Adrenal gland (tissue), 5 donors: ENCODE results near the gene PRRG4.

Experiments used
- POLR2A ChIP-seq, 2 donors: fragments of 450-650 bp; IDR thresholded peaks; one replicate each; pipeline ENCODE4 v1.6.1; 2017; ENCODE audit warnings: antibody characterized with exemption in 2 of 2, mild to moderate bottlenecking in 2 of 2, moderate library complexity in 1 of 2
- TF ChIP-seq, protein P1 (sequence below), 6 experiments: fragments of 450-650 bp in 4 of 6; fragments of 200-600 bp in 2 of 6; sonication (generic) in 1 of 6; IDR thresholded peaks; 1 replicate in 5 of 6; 2 replicates in 1 of 6; pipeline versions ENCODE4 v1.5.1 to v1.8.0; 2016 to 2021; ENCODE audit warnings: antibody characterized with exemption in 6 of 6, mild to moderate bottlenecking in 2 of 6, moderate library complexity in 1 of 6
- donor health status: DM: no; HTN: no; CAD: no.

DNA sequence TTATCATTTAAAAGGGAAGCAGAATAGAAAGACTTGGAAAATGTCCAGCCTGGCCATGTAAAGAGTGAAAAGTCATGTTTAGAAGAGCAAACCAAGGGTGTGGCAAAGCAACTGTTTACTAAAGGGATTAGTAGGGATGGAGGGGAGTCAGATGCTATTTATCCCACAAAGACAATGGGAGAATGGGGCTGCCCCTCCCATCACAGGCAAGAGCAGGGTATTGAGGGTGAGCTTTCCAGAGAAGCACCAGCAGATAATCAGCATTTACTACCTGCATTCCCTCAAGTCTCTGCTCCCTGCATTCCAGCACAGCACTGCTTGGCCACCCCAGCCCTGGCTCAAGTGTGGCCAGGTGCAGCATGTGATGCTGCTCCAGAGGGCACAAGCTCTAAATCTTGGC is 44.4 kb downstream of the PRRG4 start:
- TF ChIP-seq, protein P1, sequence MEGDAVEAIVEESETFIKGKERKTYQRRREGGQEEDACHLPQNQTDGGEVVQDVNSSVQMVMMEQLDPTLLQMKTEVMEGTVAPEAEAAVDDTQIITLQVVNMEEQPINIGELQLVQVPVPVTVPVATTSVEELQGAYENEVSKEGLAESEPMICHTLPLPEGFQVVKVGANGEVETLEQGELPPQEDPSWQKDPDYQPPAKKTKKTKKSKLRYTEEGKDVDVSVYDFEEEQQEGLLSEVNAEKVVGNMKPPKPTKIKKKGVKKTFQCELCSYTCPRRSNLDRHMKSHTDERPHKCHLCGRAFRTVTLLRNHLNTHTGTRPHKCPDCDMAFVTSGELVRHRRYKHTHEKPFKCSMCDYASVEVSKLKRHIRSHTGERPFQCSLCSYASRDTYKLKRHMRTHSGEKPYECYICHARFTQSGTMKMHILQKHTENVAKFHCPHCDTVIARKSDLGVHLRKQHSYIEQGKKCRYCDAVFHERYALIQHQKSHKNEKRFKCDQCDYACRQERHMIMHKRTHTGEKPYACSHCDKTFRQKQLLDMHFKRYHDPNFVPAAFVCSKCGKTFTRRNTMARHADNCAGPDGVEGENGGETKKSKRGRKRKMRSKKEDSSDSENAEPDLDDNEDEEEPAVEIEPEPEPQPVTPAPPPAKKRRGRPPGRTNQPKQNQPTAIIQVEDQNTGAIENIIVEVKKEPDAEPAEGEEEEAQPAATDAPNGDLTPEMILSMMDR (IDR thresholded peaks at IDR 0.05) = no peak
- TF ChIP-seq POLR2A (IDR thresholded peaks at IDR 0.05) = no peak
